IMR-90 (cell line): ENCODE data around the gene PLCH1. TPM values are rescaled to one million over a fixed set of nuclear protein-coding genes. Genes with fewer than 3 reads are reported as not detected.
"Not testable (repeated sequence)": the region's sequence is repeated elsewhere in the genome, so short reads cannot be mapped to it uniquely, and the experiment has no call there.

Source experiments
- ATAC-seq: fragments of 200-7000 bp; cut with Tn5 transposase; 2 replicates; pipeline ENCODE4 v1.9.1; 2020; ENCODE audit warnings: low read depth, mild to moderate bottlenecking, moderate library complexity
- BruUV-seq: library from RNA; stranded (reverse); fragments of 400-500 nt; replicated peaks from 2 replicates; lab custom pipeline; 2021; lab: Mats Ljungman, UMichigan
- CTCF ChIA-PET: fragments of 300-600 bp; formaldehyde crosslinking; extraction: SDS; loops from one replicate; lab custom pipeline; 2021; ENCODE audit warnings: antibody characterized with exemption; lab: Yijun Ruan, JAX
- POLR2A ChIA-PET: fragments of 300-600 bp; sonication (Branson Sonifier 250); formaldehyde crosslinking; loops from one replicate; lab custom pipeline; 2022; ENCODE audit warnings: antibody characterized with exemption; ENCODE audit not compliant: unreplicated experiment; lab: Charles Lee
- DNase-seq: peaks from one replicate; pipeline ENCODE4 v3.0.0; 2013
- H2AFZ ChIP-seq: replicated peaks from 2 replicates; pipeline ENCODE3; 2013; ENCODE audit warnings: low read length, mild to moderate bottlenecking; ENCODE audit not compliant: poor library complexity
- H2AK5ac ChIP-seq: 2 replicates; pipeline ENCODE4 v1.6.1; 2013; ENCODE audit warnings: low read depth, low read length, inconsistent platforms
- H2AK9ac ChIP-seq: replicated peaks from 2 replicates; pipeline ENCODE3; 2013; ENCODE audit warnings: mild to moderate bottlenecking, low read depth, low read length, moderate library complexity; ENCODE audit not compliant: poor library complexity
- H2BK120ac ChIP-seq: 2 replicates; pipeline ENCODE4 v1.6.1; 2013; ENCODE audit warnings: low read depth, low read length, inconsistent platforms
- H2BK15ac ChIP-seq: 3 replicates; pipeline ENCODE4 v1.6.1; 2013; ENCODE audit warnings: low read depth, low read length, inconsistent platforms
- H2BK20ac ChIP-seq: 2 replicates; pipeline ENCODE4 v1.6.1; 2013; ENCODE audit warnings: low read depth, mild to moderate bottlenecking, inconsistent platforms, low read length, moderate library complexity
- H2BK5ac ChIP-seq: 2 replicates; pipeline ENCODE4 v1.6.1; 2013; ENCODE audit warnings: mild to moderate bottlenecking, low read depth, low read length, inconsistent platforms; ENCODE audit not compliant: poor library complexity, severe bottlenecking
- H3K14ac ChIP-seq: replicated peaks from 2 replicates; pipeline ENCODE4 v1.6.1; 2013; ENCODE audit warnings: low read depth, low read length, inconsistent platforms
- H3K18ac ChIP-seq: 2 replicates; pipeline ENCODE4 v1.6.1; 2013; ENCODE audit warnings: low read depth, low read length, control low read depth
- H3K23ac ChIP-seq: 2 replicates; pipeline ENCODE4 v1.6.1; 2013; ENCODE audit warnings: low read depth, low read length, inconsistent platforms
- H3K27ac ChIP-seq: 2 replicates; pipeline ENCODE4 v1.5.1; 2013; ENCODE audit warnings: mild to moderate bottlenecking, control low read depth, low read length; ENCODE audit not compliant: insufficient read depth
- H3K27me3 ChIP-seq: 2 replicates; pipeline ENCODE4 v1.6.1; 2013; ENCODE audit warnings: low read length; ENCODE audit not compliant: control insufficient read depth, insufficient read depth
- H3K36me3 ChIP-seq: 2 replicates; pipeline ENCODE4 v1.6.1; 2013; ENCODE audit warnings: low read length, mixed read lengths; ENCODE audit not compliant: control insufficient read depth, insufficient read depth
- H3K4ac ChIP-seq: 2 replicates; pipeline ENCODE4 v1.6.1; 2013; ENCODE audit warnings: low read depth, low read length, inconsistent platforms
- H3K4me1 ChIP-seq: 2 replicates; pipeline ENCODE4 v1.6.1; 2013; ENCODE audit warnings: low read length, mixed read lengths; ENCODE audit not compliant: control insufficient read depth, insufficient read depth
- H3K4me2 ChIP-seq: 2 replicates; pipeline ENCODE4 v1.6.1; 2013; ENCODE audit warnings: low read depth, mild to moderate bottlenecking, control low read depth, low read length, moderate library complexity
- H3K4me3 ChIP-seq: 2 replicates; pipeline ENCODE4 v1.5.1; 2013; ENCODE audit warnings: low read depth, mild to moderate bottlenecking, control low read depth, low read length, moderate library complexity; ENCODE audit not compliant: insufficient read depth
- H3K56ac ChIP-seq: 2 replicates; pipeline ENCODE4 v1.6.1; 2013; ENCODE audit warnings: low read length, inconsistent platforms; ENCODE audit not compliant: insufficient read depth; ENCODE audit errors: extremely low read depth
- H3K79me1 ChIP-seq, 2 experiments: 2 replicates each; pipeline ENCODE4 v1.6.1; 2013; ENCODE audit warnings: low read length in 2 of 2, inconsistent platforms in 1 of 2, low read depth in 1 of 2
- H3K9ac ChIP-seq: 2 replicates; pipeline ENCODE4 v1.6.1; 2013; ENCODE audit warnings: low read depth, low read length, control low read depth
- H3K9me1 ChIP-seq: 2 replicates; pipeline ENCODE4 v1.6.1; 2013; ENCODE audit warnings: low read length, inconsistent platforms; ENCODE audit not compliant: insufficient read depth
- H3K9me3 ChIP-seq: 2 replicates; pipeline ENCODE4 v1.6.1; 2013; ENCODE audit warnings: low read length; ENCODE audit not compliant: control insufficient read depth, insufficient read depth
- H4K20me1 ChIP-seq: 2 replicates; pipeline ENCODE4 v1.6.1; 2013; ENCODE audit warnings: low read length, inconsistent platforms; ENCODE audit not compliant: insufficient read depth
- H4K5ac ChIP-seq: 2 replicates; pipeline ENCODE4 v1.6.1; 2013; ENCODE audit warnings: mild to moderate bottlenecking, low read depth, low read length, control low read depth
- H4K8ac ChIP-seq, 2 experiments: 2 replicates each; pipeline ENCODE4 v1.6.1; 2013; ENCODE audit warnings: low read depth in 2 of 2, low read length in 2 of 2, control low read depth in 1 of 2, inconsistent platforms in 1 of 2
- H4K91ac ChIP-seq: 2 replicates; pipeline ENCODE4 v1.6.1; 2013; ENCODE audit warnings: low read depth, low read length, inconsistent platforms; ENCODE audit not compliant: insufficient read depth
- WGBS, 2 experiments: methylation state at CpG; one replicate each; pipeline versions ENCODE4 v1.1.5 to v1.1.7; 2013; ENCODE audit warnings: missing lambda C conversion rate in 2 of 2; ENCODE audit not compliant: insufficient read length in 1 of 2; ENCODE audit errors: extremely low coverage in 2 of 2; 5-methylcytosine and 5-hydroxymethylcytosine counted together
- dilution Hi-C: fragments of 300-500 bp; cut with HindIII; formaldehyde crosslinking; loops from one replicate; pipeline ENCODE4 v1.14.3; 2018; ENCODE audit warnings: low sequenced_read_pairs; ENCODE audit not compliant: unreplicated experiment
- in situ Hi-C: fragments of 300-500 bp; cut with MboI; formaldehyde crosslinking; loops from 3 replicates; pipeline ENCODE4 v1.14.3; 2019; ENCODE audit warnings: low sequenced_read_pairs, inconsistent platforms, mixed read lengths
- intact Hi-C: fragments of 100-400 bp; cut with micrococcal nuclease; formaldehyde crosslinking; loops from 2 replicates; pipeline ENCODE4 v1.10.0; 2022
- polyA plus RNA-seq, 3 experiments: library from polyadenylated mRNA; depleted of rRNA; stranded (reverse); fragments of >200 nt; gene quantifications; 2 replicates each; pipeline ENCODE4 v1.2.3, GENCODE V29; 2012; ENCODE audit warnings: low replicate concordance in 1 of 3
- total RNA-seq: library from RNA; depleted of rRNA; stranded (reverse); fragments of >200 nt; gene quantifications from 2 replicates; pipeline ENCODE4 v1.2.3, GENCODE V29; 2012

Gene PLCH1
- total and polyA plus RNA-seq, 2 of the 4 experiments (the other 2 are of a cell fraction): not detected

DNA sequence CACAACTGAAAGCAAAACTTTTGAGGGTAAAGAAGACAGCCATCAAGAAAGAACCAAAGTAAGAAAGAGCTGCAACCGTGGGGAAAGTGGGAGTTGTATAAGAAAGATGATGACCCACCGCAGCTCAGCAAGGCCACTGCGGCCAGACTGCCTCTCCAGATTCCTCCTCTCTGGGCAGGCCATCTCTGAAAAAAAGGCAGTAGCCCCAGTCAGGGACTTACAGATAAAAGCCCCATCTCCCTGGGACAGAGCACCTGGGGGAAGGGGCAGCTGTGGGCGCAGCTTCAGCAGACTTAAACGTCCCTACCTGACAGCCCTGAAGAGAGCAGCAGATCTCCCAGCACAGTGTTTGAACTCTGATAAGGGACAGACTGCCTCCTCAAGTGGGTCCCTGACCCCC lies 124.3 kb downstream of the PLCH1 start:
- DNase-seq, CTCF ChIA-PET, H3K27ac ChIP-seq, H4K91ac ChIP-seq, H3K23ac ChIP-seq, H3K4me2 ChIP-seq, H3K9ac ChIP-seq, H3K14ac ChIP-seq, H2AK5ac ChIP-seq, H2BK15ac ChIP-seq, H2BK120ac ChIP-seq, H3K9me1 ChIP-seq, H3K4me1 ChIP-seq, dilution Hi-C loops, H2BK20ac ChIP-seq, H3K4me3 ChIP-seq, H3K18ac ChIP-seq, H2AK9ac ChIP-seq, H3K27me3 ChIP-seq, H3K9me3 ChIP-seq, intact Hi-C loops, H4K8ac ChIP-seq, in situ Hi-C loops, BruUV-seq, H3K36me3 ChIP-seq, H3K56ac ChIP-seq, H2AFZ ChIP-seq, POLR2A ChIA-PET, H4K20me1 ChIP-seq, H3K79me1 ChIP-seq, H3K4ac ChIP-seq, ATAC-seq, H2BK5ac ChIP-seq, H4K5ac ChIP-seq: not testable (repeated sequence)
- no CpG with 5 or more reads among the region's 5 CpGs for WGBS, 2 experiments
